DOHH2 (cell line): ENCODE data around the gene NFIX.

ENCODE experiments used
- H3F3A ChIP-seq: fragments of 200-600 bp; sonication (generic), shearing (Covaris generic); 2 replicates; pipeline ENCODE4 v1.6.0; 2016; ENCODE audit warnings: antibody characterized with exemption, mild to moderate bottlenecking; ENCODE audit not compliant: control insufficient read depth, insufficient read depth
- H3K27ac ChIP-seq: fragments of 200-600 bp; sonication (generic); 2 replicates; pipeline ENCODE4 v1.5.1; 2014; ENCODE audit warnings: low read depth, mild to moderate bottlenecking, low read length, moderate library complexity
- H3K27me3 ChIP-seq: fragments of 200-600 bp; sonication (generic); 2 replicates; pipeline ENCODE4 v1.6.1; 2014; ENCODE audit warnings: mild to moderate bottlenecking, low read length, mixed read lengths; ENCODE audit not compliant: control insufficient read depth
- H3K36me3 ChIP-seq: fragments of 200-600 bp; sonication (generic); 2 replicates; pipeline ENCODE4 v1.6.1; 2014; ENCODE audit warnings: mild to moderate bottlenecking, low read length, moderate library complexity, mixed read lengths; ENCODE audit not compliant: control insufficient read depth
- H3K4me1 ChIP-seq: fragments of 200-600 bp; sonication (generic); 2 replicates; pipeline ENCODE4 v1.6.1; 2014; ENCODE audit warnings: mild to moderate bottlenecking, low read length, mixed read lengths; ENCODE audit not compliant: control insufficient read depth
- H3K4me2 ChIP-seq: fragments of 200-600 bp; sonication (generic); 2 replicates; pipeline ENCODE4 v1.6.0; 2014; ENCODE audit warnings: mild to moderate bottlenecking, low read length, moderate library complexity
- H3K4me3 ChIP-seq: fragments of 200-600 bp; sonication (generic); 2 replicates; pipeline ENCODE4 v1.5.1; 2014; ENCODE audit warnings: mild to moderate bottlenecking, low read length, mixed read lengths
- H3K79me2 ChIP-seq: fragments of 200-600 bp; sonication (generic); 2 replicates; pipeline ENCODE4 v1.6.1; 2014; ENCODE audit warnings: mild to moderate bottlenecking, low read length, mixed read lengths; ENCODE audit not compliant: control insufficient read depth
- H3K9me2 ChIP-seq: fragments of 200-600 bp; sonication (generic); replicated peaks from 2 replicates; pipeline ENCODE4 v1.6.1; 2014; ENCODE audit warnings: mild to moderate bottlenecking, low read length, mixed read lengths; ENCODE audit not compliant: control insufficient read depth
- H3K9me3 ChIP-seq: fragments of 200-600 bp; sonication (generic); 2 replicates; pipeline ENCODE4 v1.6.1; 2014; ENCODE audit warnings: antibody characterized with exemption, low read length, mixed read lengths; ENCODE audit not compliant: control insufficient read depth, insufficient read depth
- H4K20me1 ChIP-seq: fragments of 200-600 bp; sonication (generic); 2 replicates; pipeline ENCODE4 v1.6.0; 2014; ENCODE audit warnings: low read depth, mild to moderate bottlenecking, antibody characterized with exemption, low read length, moderate library complexity; ENCODE audit not compliant: control insufficient read depth, insufficient read depth
- CTCF ChIP-seq: fragments of 200-600 bp; sonication (generic); IDR thresholded peaks from one replicate; pipeline ENCODE4 v1.5.1; 2014; ENCODE audit warnings: antibody characterized with exemption, mild to moderate bottlenecking, low read depth, low read length; ENCODE audit not compliant: poor library complexity, severe bottlenecking
- EZH2phosphoT487 ChIP-seq: fragments of 200-600 bp; sonication (generic); IDR thresholded peaks from 2 replicates; pipeline ENCODE4 v1.6.1; 2017; ENCODE audit warnings: borderline replicate concordance, mild to moderate bottlenecking, antibody characterized with exemption, low read length, moderate library complexity, mixed read lengths

Gene NFIX

GRCh38 chr19:12969292-12969988, 25.8 kb upstream of the NFIX start, which contains the start of gene DAND5:
Gene DAND5, plus strand, starts transcription at chr19:12969576. Its CDS starts 85 bp downstream, at chr19:12969661.
- Histone ChIP-seq H3K4me1 (peaks cover 14% of the 10 kb centered on the region), H3K27me3 (no peaks in the 10 kb centered on the region), H3K4me2 (no peak within 1 kb of the TSS), H3K36me3 (no peaks in the 10 kb centered on the region), H3K27ac (no peak within 1 kb of the TSS), H3K79me2 (no peaks in the 10 kb centered on the region), H3K9me2 (no peaks in the 10 kb centered on the region), H3K4me3 (no peak within 1 kb of the TSS), H4K20me1 (no peaks in the 10 kb centered on the region), H3F3A (no peaks in the 10 kb centered on the region), H3K9me3 (no peaks in the 10 kb centered on the region)
- no peak for TF ChIP-seq EZH2phosphoT487
- TF ChIP-seq CTCF, result no peak

- Histone ChIP-seq H3K36me3 (no peaks in the 10 kb centered on the region), H3K27me3 (no peaks in the 10 kb centered on the region), H3K4me3 (no peak overlapping the region), H4K20me1 (no peaks in the 10 kb centered on the region), H3K4me1 (peaks cover 10% of the 10 kb centered on the region), H3F3A (no peaks in the 10 kb centered on the region), H3K9me2 (no peaks in the 10 kb centered on the region), H3K79me2 (no peaks in the 10 kb centered on the region), H3K4me2 (no peak overlapping the region), H3K27ac (no peak overlapping the region), H3K9me3 (no peaks in the 10 kb centered on the region)
- TF ChIP-seq CTCF (no peak), EZH2phosphoT487 (no peak)
Measured at GRCh38 chr19:12970070-12970820, 25.0 kb upstream of the NFIX start.

- Histone ChIP-seq H3K27ac (no peak overlapping the region), H3K9me3 (no peaks in the 10 kb centered on the region), H3K4me2 (no peak overlapping the region), H3K79me2 (no peaks in the 10 kb centered on the region), H4K20me1 (no peaks in the 10 kb centered on the region), H3K4me3 (no peak overlapping the region), H3K36me3 (no peaks in the 10 kb centered on the region), H3F3A (no peaks in the 10 kb centered on the region), H3K4me1 (no peaks in the 10 kb centered on the region), H3K27me3 (no peaks in the 10 kb centered on the region), H3K9me2 (no peaks in the 10 kb centered on the region)
- TF ChIP-seq EZH2phosphoT487, result no peak
- TF ChIP-seq CTCF, result no peak
Measured at GRCh38 chr19:12973236-12973635, 22.0 kb upstream of the NFIX start.
